Activated CD4-positive, alpha-beta T cell treated with anti-CD3 and anti-CD28 coated beads, Interleukin-2, Interleukin-6, amounts not matched to agents 100 ng/mL and 50 ng/mL, durations not matched to agents 16 hours and 8 hours (primary cell): Measurements from ENCODE around the gene ABHD4.
"Not testable (repeated sequence)": the region's sequence is repeated elsewhere in the genome, so short reads cannot be mapped to it uniquely, and the experiment has no call there.

Experiments used
- DNase-seq: peaks from one replicate; pipeline ENCODE4 v3.0.0-alpha.2; 2020

Gene ABHD4

DNA sequence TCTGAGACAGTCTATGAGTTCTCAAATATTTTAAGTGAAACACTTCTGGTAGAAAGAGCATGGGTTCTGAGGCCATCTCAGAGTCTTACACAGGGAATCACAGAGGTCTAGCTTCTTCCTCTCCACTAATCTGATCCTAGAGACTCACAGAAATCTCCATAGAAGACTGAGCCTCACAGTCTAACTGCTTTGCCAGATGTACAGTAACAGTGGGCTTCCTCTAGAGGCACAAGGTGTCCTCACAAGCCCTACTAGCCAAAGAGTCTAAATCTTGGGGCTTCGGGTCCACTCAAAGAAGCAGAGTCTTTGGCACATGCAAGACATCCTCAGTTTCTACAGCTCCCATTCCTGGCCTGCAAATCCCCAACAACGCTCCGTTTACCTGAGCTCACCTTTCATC lies 32.0 kb downstream of the ABHD4 start:
- no peak for DNase-seq

DNA sequence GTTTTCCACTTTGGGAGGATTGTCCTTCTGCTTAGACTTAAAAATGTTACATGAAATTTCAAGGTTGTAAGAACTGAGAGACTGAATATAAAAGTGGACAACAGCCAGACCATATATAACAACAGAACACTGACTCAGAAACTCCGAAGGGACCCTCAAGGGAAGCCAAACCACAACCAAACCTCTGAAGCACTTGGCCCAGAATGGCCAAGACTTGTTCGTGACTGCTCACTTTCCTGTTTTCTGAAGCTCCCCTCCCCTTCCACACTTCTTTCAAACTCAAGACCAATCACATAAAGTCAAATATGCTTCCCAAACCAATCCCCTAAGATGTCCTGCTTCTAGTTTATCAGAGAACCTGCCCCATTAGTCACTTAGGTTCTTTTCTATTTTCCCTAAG lies 32.4 kb downstream of the ABHD4 start:
- DNase-seq, result no peak

DNA sequence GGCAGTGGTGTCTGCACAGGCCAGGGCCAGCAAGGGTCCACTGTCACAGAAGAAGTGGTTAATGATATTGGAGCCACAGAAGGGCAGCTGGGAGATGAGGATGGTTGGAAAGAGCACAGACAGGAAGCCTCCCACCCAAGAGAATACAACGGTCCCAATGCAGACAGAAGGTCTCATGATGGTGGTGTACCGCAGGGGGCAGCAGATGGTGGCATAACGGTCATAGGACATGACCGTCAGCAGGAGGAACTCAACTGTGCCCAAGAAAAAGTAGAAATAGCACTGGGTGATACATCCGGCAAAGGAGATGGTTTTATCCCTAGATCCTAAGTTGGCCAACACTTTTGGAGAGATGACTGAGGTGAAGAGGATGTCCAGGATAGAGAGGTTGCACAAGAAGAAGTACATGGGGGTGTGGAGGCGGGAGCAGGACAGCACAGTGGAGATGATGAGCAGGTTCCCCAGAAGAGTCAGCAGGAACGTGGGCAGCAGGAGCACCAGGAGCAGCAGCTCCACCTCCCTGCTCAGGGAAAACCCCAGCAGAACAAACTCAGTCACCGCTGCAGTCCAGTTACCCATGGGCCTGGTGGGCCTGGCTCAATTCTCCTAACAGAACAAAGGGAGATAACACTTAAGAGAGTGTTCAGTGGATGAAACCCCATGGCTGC lies 36.3 kb downstream of the ABHD4 start:
- DNase-seq, result no peak

DNA sequence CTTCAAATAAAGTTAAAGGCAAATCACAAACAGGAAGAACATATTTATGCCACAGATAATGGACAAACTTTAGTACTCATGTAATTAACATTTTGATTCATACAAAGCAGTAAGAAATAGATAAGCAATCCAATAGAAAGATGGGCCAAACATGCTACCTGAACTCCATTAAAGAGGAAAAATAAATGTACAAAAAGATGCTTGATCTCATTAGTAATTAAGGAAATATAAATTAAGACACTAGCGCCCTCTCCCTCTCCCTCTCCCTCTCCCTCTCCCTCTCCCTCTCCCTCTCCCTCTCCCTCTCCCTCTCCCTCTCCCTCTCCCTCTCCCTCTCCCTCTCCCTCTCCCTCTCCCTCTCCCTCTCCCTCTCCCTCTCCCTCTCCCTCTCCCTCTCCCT lies 37.9 kb downstream of the ABHD4 start:
- not testable (repeated sequence) for DNase-seq

DNA sequence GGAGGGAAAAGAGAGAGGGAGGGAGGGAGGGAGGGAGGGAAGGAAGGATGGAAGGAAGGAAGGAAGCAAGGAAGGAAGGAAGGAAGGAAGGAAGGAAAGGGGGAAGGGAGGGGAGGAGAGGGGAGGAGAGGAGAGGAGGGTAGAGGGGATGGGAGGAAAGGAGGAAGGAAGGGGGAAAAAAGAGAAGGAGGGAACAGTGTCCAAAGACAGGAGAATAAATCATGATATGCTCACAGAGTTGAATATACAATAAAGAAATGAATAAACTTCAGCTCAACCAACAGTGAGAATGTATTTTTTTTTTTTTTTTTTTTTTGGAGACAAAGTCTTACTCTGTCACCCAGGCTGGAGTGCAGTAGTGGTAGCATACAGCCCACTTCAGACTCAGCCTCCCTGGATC lies 42.1 kb downstream of the ABHD4 start:
- DNase-seq, result no peak

DNA sequence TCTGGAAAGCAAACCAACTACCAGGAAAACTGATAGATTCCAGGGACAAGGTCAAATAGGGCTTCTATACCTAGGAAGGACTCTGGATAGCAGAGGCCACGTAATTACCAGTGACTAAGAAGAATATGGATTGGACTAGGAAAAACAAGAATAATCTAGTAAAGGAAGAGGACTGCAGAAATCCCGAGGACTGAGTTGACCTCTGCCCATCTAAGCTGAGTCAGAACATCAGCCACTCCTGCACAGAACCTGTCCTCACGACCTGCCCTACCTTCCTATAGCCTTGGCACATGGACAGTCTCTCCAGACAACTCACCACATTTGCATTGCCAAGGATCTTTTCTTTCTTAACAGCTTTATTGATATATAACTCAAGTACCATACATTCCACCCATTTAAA lies 43.7 kb downstream of the ABHD4 start:
- no peak for DNase-seq

DNA sequence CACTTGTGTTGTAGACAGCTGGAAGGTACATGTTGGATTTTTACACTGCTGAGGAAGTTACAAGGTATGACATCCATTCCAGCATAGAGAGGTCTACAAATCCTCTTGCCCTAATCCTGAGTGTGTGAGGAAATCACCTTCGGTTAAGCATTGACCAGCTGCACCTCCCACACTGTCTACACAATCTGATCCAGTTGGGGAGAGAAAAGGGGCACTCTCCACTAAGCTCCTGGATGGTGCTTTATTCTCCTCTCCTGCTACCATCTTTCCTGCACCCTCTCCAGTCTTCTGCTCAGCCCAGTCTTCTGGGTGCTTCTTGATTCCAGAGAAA lies 46.2 kb downstream of the ABHD4 start, which contains the start of gene OR6J1:
Gene OR6J1 (minus strand): TSS at position 48 of the 331 bp plus-strand sequence. CDS start 9,541 bp downstream, outside the sequence.
- no peak for DNase-seq

DNA sequence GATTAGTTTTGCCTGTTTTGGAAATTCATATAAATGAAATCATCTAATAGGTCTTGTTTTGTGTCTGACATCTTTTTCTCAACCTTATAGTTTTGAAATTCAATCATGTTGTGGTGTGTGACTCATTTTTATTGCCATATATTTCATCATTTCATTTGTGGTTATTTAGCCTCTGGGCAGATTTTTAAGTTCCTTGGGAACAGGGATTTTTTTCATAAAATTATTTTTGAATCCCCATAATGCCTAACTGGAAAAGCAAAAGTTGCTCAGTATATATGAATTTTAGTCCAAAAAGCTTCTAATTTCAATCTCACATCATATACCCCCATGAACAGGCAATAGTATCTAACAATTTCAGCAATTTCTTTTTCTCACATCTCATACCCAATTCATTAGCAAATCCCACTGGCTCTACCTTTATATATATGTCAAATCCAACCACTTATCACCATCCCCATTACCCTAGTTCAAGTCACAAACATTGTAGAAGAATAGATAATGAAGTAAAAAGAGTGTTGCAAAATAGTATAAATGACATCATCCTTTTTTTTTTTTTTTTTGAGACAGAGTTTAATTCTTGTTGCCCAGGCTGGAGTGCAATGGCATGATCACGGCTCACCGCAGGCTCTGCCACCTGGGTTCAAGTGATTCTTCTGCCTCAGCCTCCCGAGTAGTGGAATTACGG lies 48.6 kb downstream of the ABHD4 start:
- DNase-seq, result no peak

DNA sequence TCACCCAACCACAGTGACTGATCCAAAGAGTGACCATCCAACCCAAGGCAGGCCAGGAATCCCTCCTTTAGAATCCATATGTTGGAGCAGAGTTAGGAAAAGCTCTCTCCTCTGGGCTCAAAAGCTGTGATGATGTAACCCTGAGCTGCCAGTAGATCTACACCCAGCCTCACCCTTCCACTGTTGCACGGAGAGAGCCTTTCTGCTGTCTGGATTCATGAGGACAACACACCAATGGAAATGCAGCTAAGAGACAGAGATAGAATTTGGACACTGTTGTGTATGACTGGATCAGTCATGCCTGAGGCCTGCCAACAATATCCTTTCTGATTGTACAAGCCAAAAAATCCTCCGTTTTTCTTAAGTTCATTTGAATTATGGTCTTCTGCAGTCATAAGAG lies 50.4 kb downstream of the ABHD4 start:
- no peak for DNase-seq

DNA sequence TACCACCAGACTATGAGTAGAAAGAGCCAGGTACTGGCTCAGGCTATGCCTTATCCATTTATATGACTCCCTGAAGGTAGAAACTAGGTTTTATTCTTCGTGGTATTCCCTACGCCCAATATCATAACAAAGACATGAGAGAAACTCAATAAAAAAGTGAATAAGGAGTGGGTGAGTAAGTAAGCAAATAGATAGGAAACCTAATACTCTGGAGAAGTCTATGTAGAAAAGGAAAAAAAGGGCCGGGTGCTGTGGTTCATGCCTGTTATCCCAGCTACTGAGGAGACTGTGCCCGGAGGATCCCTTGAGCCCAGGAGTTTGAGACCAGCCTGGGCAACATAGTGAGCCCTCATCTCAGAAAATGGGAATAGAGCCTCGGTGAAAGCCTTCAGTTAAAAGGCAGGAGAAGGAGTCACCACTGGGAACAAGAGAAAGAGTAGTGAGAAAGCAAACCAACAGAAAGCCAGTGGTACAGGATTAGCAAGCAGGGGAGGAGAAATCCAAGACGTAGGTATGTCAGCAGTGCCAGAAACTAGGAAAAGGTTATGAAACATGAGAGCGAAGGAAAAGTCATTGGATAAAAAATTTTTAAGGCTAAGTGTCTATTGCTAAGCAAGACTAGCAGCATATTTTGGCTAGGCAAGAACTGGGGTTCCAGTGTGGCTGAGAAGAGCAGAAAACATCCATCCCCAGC lies 52.1 kb downstream of the ABHD4 start:
- DNase-seq, result no peak

DNA sequence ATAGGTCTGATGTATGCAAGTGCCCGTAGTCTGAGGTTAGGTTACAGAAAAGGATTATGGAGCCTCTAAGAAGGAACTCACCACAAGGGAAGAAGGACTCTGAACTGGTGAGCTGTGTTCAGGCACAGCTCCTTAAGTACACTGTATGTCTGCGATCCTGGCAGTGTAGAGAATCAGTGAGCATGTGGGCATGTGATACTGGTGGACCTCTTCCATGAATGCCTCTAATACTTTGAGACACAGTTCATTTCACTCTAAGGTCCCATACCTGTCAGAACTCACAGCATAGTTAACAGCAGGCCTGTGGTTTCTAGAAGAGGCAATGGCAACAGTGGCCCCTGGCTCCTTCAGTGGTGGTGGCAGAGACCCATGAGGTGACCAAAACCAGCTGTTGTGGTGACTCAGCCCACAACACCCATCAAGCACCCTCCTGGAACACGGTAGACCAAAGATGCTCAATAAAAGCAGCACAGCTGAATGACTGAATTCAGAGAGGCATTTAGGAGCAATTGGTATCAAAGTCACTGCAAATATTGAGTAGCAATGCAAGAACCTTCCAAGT lies 52.9 kb downstream of the ABHD4 start:
- DNase-seq, result peak; percentile 37

DNA sequence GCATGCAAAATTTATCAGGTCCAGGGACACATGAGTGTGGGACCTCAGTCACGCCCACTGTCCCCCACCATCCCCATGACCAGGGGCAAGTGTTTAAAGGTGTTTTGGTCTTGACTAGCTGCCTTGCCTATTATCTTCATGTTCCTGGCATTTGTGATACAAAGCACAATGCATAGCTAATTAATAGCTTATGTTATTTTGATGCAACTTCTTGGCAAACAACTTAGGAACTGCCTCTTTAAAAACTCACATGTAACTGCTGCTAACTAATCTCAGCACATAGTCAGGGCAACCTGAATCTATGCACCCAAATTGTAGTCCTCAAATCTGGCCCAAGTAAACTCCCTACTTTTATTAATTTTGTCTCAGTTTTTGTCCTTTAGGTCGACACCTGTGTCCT lies 53.5 kb downstream of the ABHD4 start:
- no peak for DNase-seq

DNA sequence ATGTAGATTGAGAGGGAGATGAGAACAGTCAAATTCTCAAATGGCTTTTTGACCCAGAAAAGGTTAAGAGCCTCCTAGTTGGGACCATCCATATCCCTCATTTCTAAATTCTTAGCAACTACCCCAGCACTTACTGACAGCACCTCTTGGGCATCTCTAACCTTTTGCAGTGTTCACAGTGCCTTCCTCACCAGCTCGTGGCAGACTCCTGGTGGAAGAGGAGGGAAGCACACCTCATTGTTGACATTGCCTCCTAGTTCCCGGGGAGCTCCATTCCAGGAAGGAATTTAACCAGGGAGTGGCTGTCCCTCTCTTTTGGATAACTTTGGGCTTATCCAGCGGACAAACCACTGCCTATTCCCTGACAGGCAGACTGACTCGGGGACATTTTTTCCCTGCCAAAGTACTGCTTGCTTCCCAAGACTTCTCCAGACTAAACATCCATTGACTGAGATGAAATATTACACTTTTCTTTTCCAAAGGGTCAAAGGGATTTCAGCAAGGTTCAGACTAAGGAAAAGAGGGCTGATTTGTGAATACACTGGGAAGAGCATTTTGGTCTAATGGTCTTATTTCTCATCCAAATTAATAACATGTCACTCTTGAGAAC lies 55.0 kb downstream of the ABHD4 start:
- peak; percentile 65 for DNase-seq

DNA sequence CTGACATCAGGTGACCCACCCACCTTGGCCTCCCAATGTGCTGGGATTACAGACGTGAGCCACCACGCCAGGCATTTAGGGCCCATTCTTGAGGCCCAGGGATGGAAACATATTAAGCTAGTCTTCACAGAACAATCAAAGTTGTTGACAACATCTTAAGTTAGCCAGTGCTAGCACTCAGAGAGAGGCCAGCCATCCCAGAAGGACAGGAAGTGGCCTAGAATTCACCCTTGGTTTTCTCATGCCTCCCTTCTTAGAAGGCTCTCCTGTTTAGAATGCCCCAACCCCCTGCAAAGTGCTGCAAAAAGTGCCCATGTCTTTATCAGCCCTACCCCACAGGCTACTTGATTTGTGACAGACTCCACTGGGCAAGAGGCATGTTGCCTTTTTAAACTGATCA lies 58.1 kb downstream of the ABHD4 start:
- DNase-seq, result no peak

DNA sequence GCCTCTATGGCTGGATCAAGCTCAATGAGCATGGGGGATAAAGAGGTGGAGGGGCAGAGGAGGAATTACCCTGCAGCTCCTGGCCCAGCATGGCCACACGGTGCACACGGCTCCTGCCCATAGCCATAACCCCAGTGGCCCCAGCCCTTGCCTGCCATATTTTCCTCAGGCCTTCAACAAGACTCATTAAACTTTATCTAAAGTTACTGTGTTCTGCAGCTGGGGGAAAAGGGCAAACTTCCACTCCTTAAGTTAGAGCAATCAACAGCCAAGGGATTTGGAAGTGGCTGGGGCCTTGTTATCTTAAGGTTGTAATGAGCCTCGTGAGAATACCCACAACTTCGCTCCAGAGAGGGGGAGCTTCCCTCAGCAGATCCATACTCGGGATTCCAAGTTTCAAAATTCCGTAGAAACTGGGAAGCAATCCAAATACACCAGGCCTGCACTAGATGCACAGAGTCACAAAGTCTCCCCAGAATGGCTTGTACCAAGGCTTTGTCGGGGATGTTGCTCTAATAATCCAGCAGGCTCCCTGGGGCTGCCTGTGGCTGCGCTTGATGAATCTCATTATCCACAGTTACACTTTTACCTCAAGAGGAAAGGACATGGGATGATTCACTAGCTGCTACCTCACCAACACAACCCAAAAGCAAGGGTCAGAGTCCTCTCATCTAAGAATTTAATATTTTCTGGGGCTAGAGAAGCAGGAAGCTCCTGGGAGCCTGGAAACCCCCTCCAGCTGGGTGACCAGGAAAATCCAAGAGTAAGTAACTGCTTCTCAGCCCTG lies 59.0 kb downstream of the ABHD4 start:
- no peak for DNase-seq

DNA sequence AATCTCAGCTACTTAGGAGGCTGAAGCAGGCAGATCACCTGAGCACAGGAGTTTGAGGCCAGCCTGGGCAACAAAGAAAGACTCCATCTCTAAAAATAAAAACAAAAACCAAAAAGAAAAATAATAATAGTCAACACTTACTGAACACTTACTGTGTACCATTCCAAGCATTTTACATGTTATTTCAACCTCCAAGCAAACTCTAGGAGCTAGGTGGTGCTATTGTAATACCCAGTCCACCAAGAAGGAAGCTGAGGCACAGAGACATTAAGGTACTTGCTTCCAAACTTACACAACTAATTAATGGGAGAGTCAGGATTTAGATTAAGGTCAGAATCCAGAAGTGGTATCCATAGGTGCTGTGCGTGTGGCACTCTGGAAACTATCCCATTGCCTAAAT lies 59.8 kb downstream of the ABHD4 start:
- peak; percentile 14 for DNase-seq

DNA sequence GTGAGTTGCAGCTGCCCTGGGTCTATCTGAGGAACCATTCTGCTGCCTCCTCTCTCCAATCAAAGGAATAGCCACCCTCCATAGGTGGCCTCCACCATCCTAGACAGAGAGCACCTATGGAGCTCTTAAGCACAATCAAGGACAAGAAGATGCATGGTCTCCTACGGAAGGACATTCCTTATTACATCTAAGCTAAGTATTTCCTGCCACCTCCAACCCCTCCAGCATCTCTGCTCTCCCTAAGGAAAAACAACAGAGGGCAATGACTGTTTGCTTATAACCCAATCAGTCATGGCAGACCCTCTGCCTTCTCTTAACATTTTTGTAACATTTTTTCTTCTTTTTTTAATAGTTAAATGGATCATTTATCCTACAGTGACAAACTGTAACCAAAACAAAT lies 60.8 kb downstream of the ABHD4 start:
- no peak for DNase-seq

DNA sequence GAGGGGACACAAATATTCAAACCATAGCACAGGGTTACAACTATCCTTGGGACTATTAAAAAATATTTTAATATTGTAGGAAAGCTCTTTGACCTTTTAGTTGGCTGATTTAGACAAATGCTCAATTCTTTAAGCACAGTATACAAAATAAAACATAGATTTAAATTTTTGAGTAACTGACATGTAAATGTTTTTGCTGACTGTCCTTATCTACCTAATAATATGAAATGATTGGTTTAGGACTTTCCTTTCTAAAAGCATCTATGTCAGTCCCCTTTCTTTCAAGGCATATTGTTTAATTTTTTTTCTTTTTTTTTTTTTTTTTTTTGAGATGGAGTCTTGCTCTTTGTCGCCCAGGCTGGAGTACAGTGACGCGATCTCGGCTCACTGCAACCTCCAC lies 62.6 kb downstream of the ABHD4 start:
- DNase-seq, result no peak
